ENCODE measurements around the gene THSD4.

THSD4 gene

GRCh38 chr15:71447328-71448250, 332.3 kb downstream of the THSD4 start:
- no peak overlapping the region for H3K4me3 ChIP-seq (replicated peaks; ENCODE audit: insufficient read depth, low read length)
- DNase-seq (ENCODE audit: low read depth in 1 of 2, low spot score in 1 of 2) = no peak
- no peak overlapping the region for H3K27ac ChIP-seq (replicated peaks)
- TF ChIP-seq CTCF (IDR thresholded peaks at IDR 0.05; ENCODE audit: insufficient read depth, low read length) (no peak), SPI1 (IDR thresholded peaks at IDR 0.05; ENCODE audit: borderline replicate concordance, low read depth) (no peak), GABPA (IDR thresholded peaks at IDR 0.05; ENCODE audit: low read depth) (no peak), POLR2AphosphoS5 (IDR thresholded peaks at IDR 0.05; ENCODE audit: low read depth) (no peak), REST (IDR thresholded peaks at IDR 0.05; ENCODE audit: insufficient replicate concordance, low read depth) (no peak)
- no peaks in the 10 kb centered on the region for H3K27me3 ChIP-seq (ENCODE audit: insufficient read depth, poor library complexity, severe bottlenecking)

- Histone ChIP-seq H3K27me3 (ENCODE audit: insufficient read depth, poor library complexity, severe bottlenecking) (no peaks in the 10 kb centered on the region), H3K4me3 (replicated peaks; ENCODE audit: insufficient read depth, low read length) (no peak overlapping the region), H3K27ac (replicated peaks) (no peak overlapping the region)
- no peak for TF ChIP-seq POLR2AphosphoS5 (IDR thresholded peaks at IDR 0.05; ENCODE audit: low read depth)
- peak; percentile 77 for TF ChIP-seq CTCF (IDR thresholded peaks at IDR 0.05; ENCODE audit: insufficient read depth, low read length)
- peak in 1 of 2 experiments; percentile 18 for DNase-seq (ENCODE audit: low read depth in 1 of 2, low spot score in 1 of 2)
Observed at GRCh38 chr15:71448688-71449114, 333.4 kb downstream of the THSD4 start.

- TF ChIP-seq SPI1 (IDR thresholded peaks at IDR 0.05; ENCODE audit: borderline replicate concordance, low read depth) (no peak), GABPA (IDR thresholded peaks at IDR 0.05; ENCODE audit: low read depth) (no peak), POLR2AphosphoS5 (IDR thresholded peaks at IDR 0.05; ENCODE audit: low read depth) (no peak), REST (IDR thresholded peaks at IDR 0.05; ENCODE audit: insufficient replicate concordance, low read depth) (no peak), CTCF (IDR thresholded peaks at IDR 0.05; ENCODE audit: insufficient read depth, low read length) (no peak)
- Histone ChIP-seq H3K27ac (replicated peaks) (no peak overlapping the region), H3K27me3 (ENCODE audit: insufficient read depth, poor library complexity, severe bottlenecking) (no peaks in the 10 kb centered on the region), H3K4me3 (replicated peaks; ENCODE audit: insufficient read depth, low read length) (no peak overlapping the region)
- DNase-seq (ENCODE audit: low read depth in 1 of 2, low spot score in 1 of 2) = no peak
Observed at GRCh38 chr15:71449363-71449762, 334.1 kb downstream of the THSD4 start.

Data from HL-60 (cell line).